ENCODE data around the gene AIDA.

GRCh38 chr1:222749927-222750326 is 37.6 kb upstream of the AIDA start:
- TF ChIP-seq POLR2A (IDR thresholded peaks at IDR 0.05) (no peak), POLR2AphosphoS5 (IDR thresholded peaks at IDR 0.05; ENCODE audit: insufficient read depth in 1 of 2, low read depth in 1 of 2) (no peak)

Data from vagina (tissue), 2 donors.